ENCODE data around the gene STUM.
A peak's percentile ranks its signal among the peaks of the same experiment; 100 is the strongest.

Gene STUM

DNA sequence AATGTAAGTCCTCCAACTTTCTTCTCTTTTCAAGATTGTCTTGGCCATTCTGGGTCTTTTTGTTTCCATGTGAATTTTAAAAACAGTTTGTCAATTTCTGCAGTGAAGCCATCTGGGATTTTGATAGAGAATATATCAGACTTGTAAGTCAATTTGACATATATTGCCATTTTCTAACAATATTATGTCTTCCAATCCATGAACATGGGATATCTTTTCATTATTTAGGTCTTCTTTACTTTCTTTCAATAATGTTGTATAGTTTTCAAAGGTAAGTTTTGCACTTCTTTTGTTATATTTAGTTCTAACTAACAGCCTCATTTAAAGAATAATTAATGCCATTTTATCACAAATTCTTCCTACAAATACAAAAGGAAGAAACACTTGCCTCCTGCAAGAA, 73.4 kb downstream of the STUM start:
- no peak for DNase-seq (ENCODE audit: low read depth, low spot score)
- H3K9ac ChIP-seq (ENCODE audit: insufficient read length, low read depth), result no peak overlapping the region
- H3K9me3 ChIP-seq (ENCODE audit: insufficient read depth, low read length), result peaks cover 9% of the 10 kb centered on the region
- H3K36me3 ChIP-seq (ENCODE audit: insufficient read depth, insufficient read length, low read length), result no peaks in the 10 kb centered on the region
- no peaks in the 10 kb centered on the region for H3K4me1 ChIP-seq (ENCODE audit: insufficient read depth, insufficient read length)
- peaks cover 16% of the 10 kb centered on the region for H3K27me3 ChIP-seq (ENCODE audit: insufficient read depth, insufficient read length)
- no peak overlapping the region for H3K4me3 ChIP-seq (ENCODE audit: insufficient read length, low read depth)
- TF ChIP-seq SUZ12 (IDR thresholded peaks at IDR 0.05; ENCODE audit: extremely low read depth, insufficient read depth, insufficient read length) (no peak), YY1 (IDR thresholded peaks at IDR 0.05; ENCODE audit: insufficient read depth, insufficient read length) (no peak)

DNA sequence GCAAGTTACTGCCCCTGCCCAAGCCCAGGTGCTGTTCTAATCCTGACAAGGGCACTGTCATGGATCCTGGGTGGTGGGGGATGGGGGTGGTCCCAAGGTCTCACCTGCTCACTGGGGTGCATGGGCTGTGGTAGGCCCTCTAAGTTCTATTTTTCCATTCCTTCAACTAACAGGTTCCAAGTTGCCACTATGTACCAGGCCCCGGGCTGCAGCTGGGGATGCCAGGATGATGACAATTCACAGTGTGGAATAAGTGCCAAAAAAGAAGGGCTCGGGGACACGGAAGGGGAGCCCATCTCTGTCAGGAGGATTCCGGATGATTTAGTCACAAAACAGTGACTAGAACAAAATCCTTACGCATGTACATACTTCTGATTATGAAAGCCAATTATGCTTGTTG, 76.0 kb downstream of the STUM start:
- H3K9ac ChIP-seq (ENCODE audit: insufficient read length, low read depth), result no peak overlapping the region
- H3K27me3 ChIP-seq (ENCODE audit: insufficient read depth, insufficient read length), result peaks cover 22% of the 10 kb centered on the region
- no peaks in the 10 kb centered on the region for H3K36me3 ChIP-seq (ENCODE audit: insufficient read depth, insufficient read length, low read length)
- peaks cover 12% of the 10 kb centered on the region for H3K9me3 ChIP-seq (ENCODE audit: insufficient read depth, low read length)
- TF ChIP-seq SUZ12 (IDR thresholded peaks at IDR 0.05; ENCODE audit: extremely low read depth, insufficient read depth, insufficient read length), result no peak
- TF ChIP-seq ZNF274 (IDR thresholded peaks at IDR 0.05; ENCODE audit: low read depth, low read length), result no peak
- no peak for TF ChIP-seq YY1 (IDR thresholded peaks at IDR 0.05; ENCODE audit: insufficient read depth, insufficient read length)
- H3K4me3 ChIP-seq (ENCODE audit: insufficient read length, low read depth), result no peak overlapping the region
- no peak for DNase-seq (ENCODE audit: low read depth, low spot score)
- H3K4me1 ChIP-seq (ENCODE audit: insufficient read depth, insufficient read length), result no peaks in the 10 kb centered on the region

DNA sequence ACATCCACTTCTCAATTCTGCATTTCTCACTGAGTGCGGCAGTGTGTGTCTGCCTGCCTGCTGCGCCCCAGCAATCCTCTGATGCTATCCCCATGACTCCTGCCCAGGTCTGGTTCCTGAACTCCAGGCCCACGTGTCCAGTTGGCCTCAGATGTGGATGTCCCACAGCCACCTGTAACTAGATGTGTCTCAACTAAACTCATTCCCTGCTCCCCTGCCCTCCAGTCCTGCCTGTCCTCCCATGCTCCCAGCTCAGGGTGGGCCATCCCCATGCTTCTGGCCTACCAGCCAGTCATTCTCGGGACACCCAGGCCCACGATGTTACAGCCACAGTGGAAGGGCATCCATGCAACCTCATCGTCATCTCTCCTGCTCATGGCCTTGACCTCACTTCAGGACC, 76.8 kb downstream of the STUM start:
- Histone ChIP-seq H3K27me3 (ENCODE audit: insufficient read depth, insufficient read length) (peaks cover 22% of the 10 kb centered on the region), H3K36me3 (ENCODE audit: insufficient read depth, insufficient read length, low read length) (no peaks in the 10 kb centered on the region), H3K9ac (ENCODE audit: insufficient read length, low read depth) (no peak overlapping the region), H3K4me1 (ENCODE audit: insufficient read depth, insufficient read length) (no peaks in the 10 kb centered on the region), H3K9me3 (ENCODE audit: insufficient read depth, low read length) (peaks cover 12% of the 10 kb centered on the region; the same call in 1 of the 2 replicates), H3K4me3 (ENCODE audit: insufficient read length, low read depth) (no peak overlapping the region)
- TF ChIP-seq SUZ12 (IDR thresholded peaks at IDR 0.05; ENCODE audit: extremely low read depth, insufficient read depth, insufficient read length), result no peak
- no peak for TF ChIP-seq YY1 (IDR thresholded peaks at IDR 0.05; ENCODE audit: insufficient read depth, insufficient read length)
- TF ChIP-seq ZNF274 (IDR thresholded peaks at IDR 0.05; ENCODE audit: low read depth, low read length), result no peak
- DNase-seq (ENCODE audit: low read depth, low spot score), result no peak

DNA sequence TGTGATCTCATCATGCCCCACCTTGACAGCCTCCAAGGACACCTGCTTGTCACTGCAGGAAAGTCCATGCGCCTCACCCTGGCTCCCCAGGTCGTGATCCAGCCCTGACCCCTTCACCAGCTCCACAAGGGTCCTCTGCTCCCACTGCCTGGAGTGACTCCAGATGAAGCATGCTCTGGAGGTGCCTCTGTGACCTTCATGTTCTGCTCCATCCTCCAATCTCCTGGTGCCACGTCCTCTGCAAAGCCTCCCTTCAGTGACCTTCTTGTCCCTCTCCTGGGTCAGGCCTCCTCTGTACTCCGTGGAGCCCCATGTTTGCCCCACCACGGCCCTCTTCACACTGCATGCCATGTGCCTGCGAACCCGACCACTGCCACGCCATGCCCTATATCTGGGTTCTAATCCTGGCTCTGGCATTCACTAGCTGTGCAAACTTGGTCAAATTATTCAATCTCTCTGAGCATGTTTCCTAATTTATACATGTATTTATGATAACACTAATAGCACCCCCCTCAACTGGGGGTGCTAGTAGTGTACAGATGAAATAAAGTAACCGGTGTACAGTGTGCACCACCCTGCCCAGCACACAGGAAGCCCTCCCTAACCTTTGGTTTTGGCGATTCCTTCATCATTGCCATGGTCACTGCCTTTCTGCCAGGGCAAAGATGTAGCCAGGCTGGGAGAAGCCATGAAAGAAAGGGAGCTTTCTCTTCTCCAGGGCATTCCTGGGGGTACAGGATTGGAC, 77.4 kb downstream of the STUM start:
- DNase-seq (ENCODE audit: low read depth, low spot score), result no peak
- Histone ChIP-seq H3K36me3 (ENCODE audit: insufficient read depth, insufficient read length, low read length) (no peaks in the 10 kb centered on the region), H3K27me3 (ENCODE audit: insufficient read depth, insufficient read length) (peaks cover 22% of the 10 kb centered on the region), H3K9me3 (ENCODE audit: insufficient read depth, low read length) (peaks cover 12% of the 10 kb centered on the region; the same call in 1 of the 2 replicates), H3K9ac (ENCODE audit: insufficient read length, low read depth) (no peak overlapping the region), H3K4me3 (ENCODE audit: insufficient read length, low read depth) (no peak overlapping the region), H3K4me1 (ENCODE audit: insufficient read depth, insufficient read length) (no peaks in the 10 kb centered on the region)
- TF ChIP-seq YY1 (IDR thresholded peaks at IDR 0.05; ENCODE audit: insufficient read depth, insufficient read length), result no peak
- no peak for TF ChIP-seq SUZ12 (IDR thresholded peaks at IDR 0.05; ENCODE audit: extremely low read depth, insufficient read depth, insufficient read length)
- no peak for TF ChIP-seq ZNF274 (IDR thresholded peaks at IDR 0.05; ENCODE audit: low read depth, low read length)

DNA sequence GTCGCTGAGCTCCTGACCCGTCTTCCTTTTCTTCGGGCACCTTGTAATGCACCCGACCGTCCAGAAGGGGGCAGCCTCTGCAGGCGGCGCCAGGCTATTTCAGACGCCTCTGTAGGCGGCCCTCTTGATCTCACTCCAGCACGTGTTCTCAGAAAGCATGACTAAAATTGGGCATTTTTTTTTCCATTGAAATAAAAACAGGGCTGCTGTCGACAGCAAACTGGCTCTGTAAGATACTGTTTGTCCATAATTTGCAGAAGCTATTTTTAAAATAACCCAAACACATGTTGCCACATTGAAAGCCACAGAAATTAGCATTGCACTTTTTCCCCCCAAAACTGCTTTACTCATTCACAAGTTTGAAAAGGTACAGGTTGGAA, 78.0 kb downstream of the STUM start:
- H3K4me3 ChIP-seq (ENCODE audit: insufficient read length, low read depth), result no peak overlapping the region
- TF ChIP-seq ZNF274 (IDR thresholded peaks at IDR 0.05; ENCODE audit: low read depth, low read length) (no peak), SUZ12 (IDR thresholded peaks at IDR 0.05; ENCODE audit: extremely low read depth, insufficient read depth, insufficient read length) (no peak), YY1 (IDR thresholded peaks at IDR 0.05; ENCODE audit: insufficient read depth, insufficient read length) (no peak)
- peaks cover 22% of the 10 kb centered on the region for H3K27me3 ChIP-seq (ENCODE audit: insufficient read depth, insufficient read length)
- H3K4me1 ChIP-seq (ENCODE audit: insufficient read depth, insufficient read length), result no peaks in the 10 kb centered on the region
- H3K9me3 ChIP-seq (ENCODE audit: insufficient read depth, low read length), result peaks cover 11% of the 10 kb centered on the region; the same call in 1 of the 2 replicates
- no peaks in the 10 kb centered on the region for H3K36me3 ChIP-seq (ENCODE audit: insufficient read depth, insufficient read length, low read length)
- peak; percentile 84 for DNase-seq (ENCODE audit: low read depth, low spot score)
- H3K9ac ChIP-seq (ENCODE audit: insufficient read length, low read depth), result no peak overlapping the region

DNA sequence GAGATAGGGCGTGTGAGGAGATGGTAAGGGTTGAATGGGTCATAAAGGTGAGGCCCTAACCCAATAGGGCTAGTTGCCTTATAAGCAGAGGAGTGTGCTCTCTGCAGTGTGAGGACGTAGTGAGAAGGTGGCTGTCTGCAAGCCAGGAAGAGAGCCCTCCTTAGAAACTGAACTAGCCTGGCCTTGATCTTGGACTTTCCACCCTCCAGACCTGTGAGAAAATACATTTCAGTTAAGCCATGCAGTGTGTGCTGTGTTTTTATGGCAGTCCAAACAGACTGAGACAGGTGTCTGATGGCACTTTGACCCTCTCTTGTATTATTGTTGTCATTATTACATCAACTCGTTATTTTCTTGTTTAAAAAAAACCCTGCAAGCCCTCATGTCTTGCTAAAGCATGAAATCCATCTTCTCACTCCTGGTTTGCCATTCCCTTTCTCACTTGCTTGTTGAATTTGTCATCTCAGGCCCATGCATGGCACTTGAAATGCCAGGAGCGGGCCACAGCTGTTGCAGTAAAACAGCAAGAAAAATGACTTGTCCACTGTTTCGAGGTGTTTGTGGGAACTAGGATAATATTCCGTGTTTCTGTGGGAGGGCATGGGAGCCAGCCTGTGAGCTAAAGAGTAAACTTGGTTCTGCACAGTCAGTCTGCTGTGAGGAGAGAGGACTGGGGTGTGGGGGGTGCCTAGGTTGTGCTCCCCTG, 78.6 kb downstream of the STUM start:
- peaks cover 8% of the 10 kb centered on the region; the same call in 1 of the 2 replicates for H3K9me3 ChIP-seq (ENCODE audit: insufficient read depth, low read length)
- TF ChIP-seq YY1 (IDR thresholded peaks at IDR 0.05; ENCODE audit: insufficient read depth, insufficient read length), result no peak
- no peak for TF ChIP-seq ZNF274 (IDR thresholded peaks at IDR 0.05; ENCODE audit: low read depth, low read length)
- no peak for TF ChIP-seq SUZ12 (IDR thresholded peaks at IDR 0.05; ENCODE audit: extremely low read depth, insufficient read depth, insufficient read length)
- H3K4me1 ChIP-seq (ENCODE audit: insufficient read depth, insufficient read length), result no peaks in the 10 kb centered on the region
- DNase-seq (ENCODE audit: low read depth, low spot score), result no peak
- no peaks in the 10 kb centered on the region for H3K36me3 ChIP-seq (ENCODE audit: insufficient read depth, insufficient read length, low read length)
- H3K9ac ChIP-seq (ENCODE audit: insufficient read length, low read depth), result no peak overlapping the region
- H3K27me3 ChIP-seq (ENCODE audit: insufficient read depth, insufficient read length), result peaks cover 22% of the 10 kb centered on the region
- no peak overlapping the region for H3K4me3 ChIP-seq (ENCODE audit: insufficient read length, low read depth)

DNA sequence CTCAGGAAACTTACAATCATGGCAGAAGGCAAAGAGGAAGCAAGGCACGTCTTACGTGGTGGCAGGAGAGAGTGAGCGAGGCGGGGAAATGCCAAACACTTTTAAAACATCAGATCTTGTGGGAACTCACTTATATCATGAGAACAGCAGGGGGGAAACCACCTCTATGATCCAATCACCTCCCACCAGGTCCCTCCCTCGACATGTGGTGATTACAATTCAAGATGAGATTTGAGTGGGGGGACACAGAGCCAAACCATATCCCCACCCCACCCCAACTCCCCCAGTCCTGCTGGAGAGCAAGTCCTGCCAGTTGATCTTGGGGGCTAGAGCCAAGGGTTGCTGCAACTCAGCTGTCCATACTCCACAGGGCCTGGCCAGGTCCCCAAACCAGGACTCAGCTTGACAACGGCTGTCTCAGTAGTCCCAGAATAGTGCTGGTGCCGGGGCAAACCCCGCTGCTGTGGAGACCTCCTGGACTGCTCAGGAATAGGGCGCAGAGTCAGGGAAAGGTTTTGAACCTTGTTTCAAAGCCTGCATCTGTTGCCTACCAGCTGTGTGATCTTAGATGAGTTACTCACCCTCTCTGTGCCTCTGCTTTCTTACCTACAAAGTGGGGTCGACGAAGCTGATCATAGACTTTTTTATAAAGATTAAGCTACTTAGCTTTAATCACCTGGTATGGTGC, 79.5 kb downstream of the STUM start:
- peaks cover 8% of the 10 kb centered on the region; the same call in 1 of the 2 replicates for H3K9me3 ChIP-seq (ENCODE audit: insufficient read depth, low read length)
- no peak overlapping the region for H3K9ac ChIP-seq (ENCODE audit: insufficient read length, low read depth)
- TF ChIP-seq SUZ12 (IDR thresholded peaks at IDR 0.05; ENCODE audit: extremely low read depth, insufficient read depth, insufficient read length), result no peak
- DNase-seq (ENCODE audit: low read depth, low spot score), result no peak
- peaks cover 5% of the 10 kb centered on the region for H3K36me3 ChIP-seq (ENCODE audit: insufficient read depth, insufficient read length, low read length)
- H3K4me3 ChIP-seq (ENCODE audit: insufficient read length, low read depth), result no peak overlapping the region
- no peaks in the 10 kb centered on the region for H3K4me1 ChIP-seq (ENCODE audit: insufficient read depth, insufficient read length)
- H3K27me3 ChIP-seq (ENCODE audit: insufficient read depth, insufficient read length), result peaks cover 22% of the 10 kb centered on the region

Data from NT2/D1 (cell line).